ENCODE results near the gene MYPN. TPM values are rescaled to one million over a fixed set of nuclear protein-coding genes. Genes with fewer than 3 reads are reported as not detected.

The MYPN gene
- total RNA-seq, 2 experiments from 2014 or later: not detected

- intact Hi-C loops (cut with DNase I, micrococcal nuclease): no loop called here
Observed at GRCh38 chr10:68178592-68178991, 69.3 kb downstream of the MYPN start.

DNA sequence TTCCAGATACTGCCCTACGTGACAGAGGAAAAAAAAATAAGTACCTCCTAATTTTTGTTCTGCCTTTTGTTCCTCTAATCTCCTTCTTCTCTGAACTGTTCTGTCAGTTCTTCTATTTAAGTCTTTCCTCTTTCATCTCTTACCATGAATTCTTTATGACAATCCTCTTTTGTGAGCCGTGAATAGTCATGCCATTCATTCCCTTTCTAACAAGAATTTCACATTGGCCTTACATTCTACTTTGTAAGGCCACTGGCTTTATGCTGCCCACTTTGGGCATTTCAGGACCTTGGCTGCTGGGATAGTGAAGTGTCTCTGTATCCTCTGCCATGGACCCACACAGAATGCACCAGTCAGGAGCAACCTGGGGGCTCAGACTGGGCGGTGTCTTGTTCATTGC is 69.7 kb downstream of the MYPN start:
- H3K4me1 Mint-ChIP-seq (ENCODE audit: low read depth): no peaks in the 10 kb centered on the region
- peaks cover 1% of the 10 kb centered on the region for H3K27me3 Mint-ChIP-seq
- ATAC-seq (ENCODE audit: poor library complexity) (no peak), DNase-seq (no peak)
- no peaks in the 10 kb centered on the region for H3K36me3 Mint-ChIP-seq (ENCODE audit: low read depth)
- no peak overlapping the region for H3K4me3 Mint-ChIP-seq
- Histone ChIP-seq H3K27me3 (ENCODE audit: control insufficient read depth in 1 of 2, insufficient read depth in 2 of 2, low read length in 2 of 2) (no peaks in the 10 kb centered on the region), H3K4me3 (ENCODE audit: low read length) (no peak overlapping the region), H3K27ac (ENCODE audit: low read depth in 1 of 2, low read length in 2 of 2) (no peak overlapping the region), H3K4me1 (ENCODE audit: insufficient read depth, low read length) (no peaks in the 10 kb centered on the region), H3K9me3 (ENCODE audit: control insufficient read depth in 1 of 2, insufficient read depth in 1 of 2, low read length in 2 of 2) (no peaks in the 10 kb centered on the region), H3K36me3 (ENCODE audit: insufficient read depth, low read length) (no peaks in the 10 kb centered on the region)
- TF ChIP-seq CTCF (IDR thresholded peaks at IDR 0.05): no peak
- no peak overlapping the region for H3K27ac Mint-ChIP-seq
- CTCF ChIA-PET: no interaction called here
- intact Hi-C loops (cut with DNase I, micrococcal nuclease): no loop called here
- POLR2A ChIA-PET: no interaction called here
- no peaks in the 10 kb centered on the region for H3K9me3 Mint-ChIP-seq

More at GRCh38 chr10:68178592-68178991, 69.3 kb downstream of the MYPN start:
- ChIA-PET CTCF (no interaction called here), POLR2A (no interaction called here)
- H3K36me3 Mint-ChIP-seq (ENCODE audit: low read depth): no peaks in the 10 kb centered on the region
- DNase-seq: no peak
- no peak for TF ChIP-seq CTCF (IDR thresholded peaks at IDR 0.05)
- no peaks in the 10 kb centered on the region for H3K27me3 ChIP-seq (ENCODE audit: control insufficient read depth in 1 of 2, insufficient read depth in 2 of 2, low read length in 2 of 2)
- H3K9me3 ChIP-seq (ENCODE audit: control insufficient read depth in 1 of 2, insufficient read depth in 1 of 2, low read length in 2 of 2): no peaks in the 10 kb centered on the region
- H3K4me1 Mint-ChIP-seq (ENCODE audit: low read depth): no peaks in the 10 kb centered on the region
- H3K27me3 Mint-ChIP-seq: no peaks in the 10 kb centered on the region
- no peak overlapping the region for H3K4me3 ChIP-seq (ENCODE audit: low read length)
- no peaks in the 10 kb centered on the region for H3K36me3 ChIP-seq (ENCODE audit: insufficient read depth, low read length)
- H3K27ac ChIP-seq (ENCODE audit: low read depth in 1 of 2, low read length in 2 of 2): no peak overlapping the region
- no peak for ATAC-seq (ENCODE audit: poor library complexity)
- no peaks in the 10 kb centered on the region for H3K4me1 ChIP-seq (ENCODE audit: insufficient read depth, low read length)
- H3K9me3 Mint-ChIP-seq: no peaks in the 10 kb centered on the region
- H3K4me3 Mint-ChIP-seq: no peak overlapping the region
- no peak overlapping the region for H3K27ac Mint-ChIP-seq

GRCh38 chr10:68180490-68180889 is 71.2 kb downstream of the MYPN start:
- H3K4me1 ChIP-seq (ENCODE audit: insufficient read depth, low read length): no peaks in the 10 kb centered on the region
- POLR2A ChIA-PET: no interaction called here
- H3K4me3 ChIP-seq (ENCODE audit: low read length): no peak overlapping the region
- DNase-seq (no peak), ATAC-seq (ENCODE audit: poor library complexity) (no peak)
- H3K4me1 Mint-ChIP-seq (ENCODE audit: low read depth): no peaks in the 10 kb centered on the region
- CTCF ChIA-PET: no interaction called here
- TF ChIP-seq CTCF (IDR thresholded peaks at IDR 0.05): no peak
- H3K9me3 ChIP-seq (ENCODE audit: control insufficient read depth in 1 of 2, insufficient read depth in 1 of 2, low read length in 2 of 2): no peaks in the 10 kb centered on the region
- peaks cover 13% of the 10 kb centered on the region for H3K27me3 Mint-ChIP-seq
- no peaks in the 10 kb centered on the region for H3K36me3 ChIP-seq (ENCODE audit: insufficient read depth, low read length)
- H3K36me3 Mint-ChIP-seq (ENCODE audit: low read depth): no peaks in the 10 kb centered on the region
- H3K27me3 ChIP-seq (ENCODE audit: control insufficient read depth in 1 of 2, insufficient read depth in 2 of 2, low read length in 2 of 2): peaks cover 3 to 6% of the 10 kb centered on the region in 2 experiments
- H3K9me3 Mint-ChIP-seq: no peaks in the 10 kb centered on the region
- H3K4me3 Mint-ChIP-seq: no peak overlapping the region
- no peak overlapping the region for H3K27ac ChIP-seq (ENCODE audit: low read depth in 1 of 2, low read length in 2 of 2)
- no peak overlapping the region for H3K27ac Mint-ChIP-seq
- intact Hi-C loops (cut with DNase I, micrococcal nuclease): no loop called here

Data from CD4-positive, alpha-beta T cell (primary cell).